ENCODE results near the gene FARP1.

The FARP1 gene

GRCh38 chr13:98134901-98135300, 8.0 kb upstream of the FARP1 start:
- FAIRE-seq, result no peak

DNA sequence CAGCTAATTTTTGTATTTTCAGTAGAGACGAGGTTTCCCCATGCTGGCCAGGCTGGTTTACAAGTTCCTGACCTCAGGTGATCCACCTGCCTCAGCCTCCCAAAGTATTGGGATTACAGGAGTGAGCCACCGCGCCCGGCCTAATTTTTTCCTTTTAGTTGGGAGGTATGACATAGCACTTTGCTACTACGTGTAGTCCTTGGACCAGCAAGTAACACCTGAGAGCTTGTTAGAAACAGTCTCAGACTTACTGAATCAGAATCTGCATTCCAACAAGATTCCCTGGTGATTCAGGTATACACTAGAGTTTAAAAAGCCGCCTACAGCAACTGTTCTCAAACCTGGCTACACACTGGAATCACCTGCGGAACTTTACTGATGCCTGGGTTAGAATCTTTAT, 1.8 kb upstream of the FARP1 start:
- no peak for FAIRE-seq

DNA sequence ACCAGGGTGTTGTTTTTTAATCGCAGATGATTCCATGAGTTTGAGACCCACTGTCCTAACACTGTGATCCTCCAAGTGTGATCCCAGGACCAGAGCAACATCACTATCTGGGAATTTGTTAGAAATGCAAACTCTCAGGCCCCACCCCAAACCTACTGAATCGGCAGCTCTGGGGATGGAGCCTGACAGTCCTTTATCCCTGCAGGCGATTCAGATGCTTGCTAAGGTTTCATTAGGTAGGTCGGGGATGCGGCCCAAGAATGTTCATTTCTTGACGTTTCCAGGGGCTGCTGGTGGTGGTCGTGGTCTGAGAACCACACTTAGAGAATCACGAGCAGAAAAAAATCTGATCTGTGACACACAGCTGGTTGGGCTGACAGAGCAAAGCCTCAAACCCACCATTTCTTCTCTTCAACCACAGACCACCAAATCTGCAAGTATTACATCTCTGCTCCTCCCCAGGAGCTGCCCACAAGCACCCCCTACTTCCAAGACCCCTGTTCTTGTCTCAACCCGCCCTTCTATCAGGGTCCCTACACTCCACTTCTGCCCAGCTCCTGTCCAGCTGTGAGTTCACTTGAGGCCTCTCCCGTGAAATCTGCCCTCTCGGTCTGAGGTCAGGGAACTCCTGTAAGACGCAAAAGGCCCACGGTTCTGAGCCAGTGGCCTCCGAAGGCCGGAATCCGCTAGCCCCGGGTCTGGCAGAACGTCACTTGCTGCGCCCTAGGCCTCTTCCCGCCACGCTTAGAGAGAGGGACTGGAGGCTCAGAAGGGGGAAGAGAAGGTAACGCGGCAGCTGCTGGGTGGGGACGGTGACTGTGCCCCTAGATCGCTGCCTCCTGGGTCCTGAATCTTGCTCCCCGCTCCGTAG, 1.1 kb upstream of the FARP1 start:
- FAIRE-seq, result no peak

GRCh38 chr13:98143157-98143553, 261 bp downstream of the FARP1 start:
- FAIRE-seq, result no peak

- no peak for FAIRE-seq
Observed at GRCh38 chr13:98143601-98144026, 720 bp downstream of the FARP1 start.

DNA sequence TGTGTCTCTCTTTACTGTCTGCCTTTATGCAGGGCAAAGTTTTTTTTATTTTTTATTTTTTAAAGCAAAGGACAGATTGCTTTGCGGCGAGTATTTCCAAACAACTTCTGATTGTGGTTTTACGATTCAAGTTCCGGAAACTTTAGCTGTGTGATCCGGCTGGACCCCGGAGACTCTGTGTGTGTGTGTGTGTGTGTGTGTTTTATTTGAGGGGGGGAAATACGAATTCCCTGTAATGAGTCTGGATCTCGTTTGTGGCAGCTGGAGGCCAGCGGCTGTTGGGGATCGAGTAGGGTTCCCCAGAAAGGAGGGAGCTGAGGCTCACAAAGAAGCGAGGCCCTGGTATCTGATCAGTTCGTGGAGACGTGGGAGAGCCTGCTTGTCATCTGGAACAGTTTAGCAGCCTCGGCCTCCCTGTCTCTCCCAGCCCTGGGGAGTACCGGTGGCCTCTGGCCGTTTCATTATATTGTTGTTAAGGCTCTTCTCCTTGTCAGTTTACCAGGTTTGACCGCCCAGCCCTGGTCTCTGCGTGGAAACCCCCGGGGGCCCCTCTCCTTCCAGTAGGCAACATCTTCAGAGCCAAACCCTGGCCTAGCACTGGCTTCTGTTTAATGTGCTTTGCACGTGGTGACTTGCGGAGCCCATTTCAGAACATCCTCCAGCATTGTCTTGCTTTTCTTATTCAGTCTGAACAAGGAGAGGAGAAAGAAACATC, 1.3 kb downstream of the FARP1 start:
- FAIRE-seq, result no peak

DNA sequence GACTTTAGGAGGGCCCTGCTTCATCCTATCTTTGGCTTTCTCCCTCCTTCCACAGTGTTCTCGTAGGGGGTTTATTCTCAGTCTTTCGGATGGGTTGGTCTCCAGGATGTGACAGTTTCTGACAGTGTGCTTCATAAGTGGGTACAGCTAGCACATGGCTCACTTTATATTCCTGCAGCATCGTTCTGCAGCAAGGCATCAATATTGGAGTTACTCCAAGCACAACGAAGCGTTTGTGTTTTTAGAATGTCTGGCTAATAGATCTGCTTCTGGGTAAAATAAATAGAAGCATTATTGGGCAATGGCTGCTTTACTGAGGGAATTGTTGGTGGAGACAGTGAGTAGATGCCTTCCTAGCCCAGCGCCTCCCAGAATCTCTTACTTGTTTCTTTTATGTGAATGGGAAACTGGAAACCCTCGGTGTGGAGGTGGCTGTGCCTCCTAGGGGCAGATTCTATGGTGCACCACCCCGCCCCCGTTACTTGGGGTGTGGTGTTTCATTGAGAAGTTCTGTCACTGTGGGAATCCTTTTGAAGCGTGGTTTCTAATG, 2.0 kb downstream of the FARP1 start:
- no peak for FAIRE-seq

DNA sequence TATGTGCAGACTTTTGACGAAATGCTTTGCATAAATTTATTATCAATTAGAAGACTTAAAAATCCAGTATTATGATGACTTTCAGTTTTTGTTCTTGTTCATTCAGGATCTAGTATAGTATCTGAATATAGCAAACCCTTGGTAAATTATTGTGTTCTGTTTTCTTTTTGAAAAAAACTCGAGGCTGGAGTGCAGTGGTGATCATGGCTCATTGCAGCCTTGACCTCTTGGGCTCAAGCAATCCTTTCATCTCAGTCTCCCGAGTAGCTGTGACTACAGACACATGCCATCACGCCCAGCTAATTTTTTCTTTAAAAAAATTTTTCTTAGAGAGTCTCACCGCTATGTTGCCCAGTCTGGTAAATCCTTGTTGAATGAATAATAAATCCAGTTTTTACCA, 4.6 kb downstream of the FARP1 start:
- FAIRE-seq, result no peak

DNA sequence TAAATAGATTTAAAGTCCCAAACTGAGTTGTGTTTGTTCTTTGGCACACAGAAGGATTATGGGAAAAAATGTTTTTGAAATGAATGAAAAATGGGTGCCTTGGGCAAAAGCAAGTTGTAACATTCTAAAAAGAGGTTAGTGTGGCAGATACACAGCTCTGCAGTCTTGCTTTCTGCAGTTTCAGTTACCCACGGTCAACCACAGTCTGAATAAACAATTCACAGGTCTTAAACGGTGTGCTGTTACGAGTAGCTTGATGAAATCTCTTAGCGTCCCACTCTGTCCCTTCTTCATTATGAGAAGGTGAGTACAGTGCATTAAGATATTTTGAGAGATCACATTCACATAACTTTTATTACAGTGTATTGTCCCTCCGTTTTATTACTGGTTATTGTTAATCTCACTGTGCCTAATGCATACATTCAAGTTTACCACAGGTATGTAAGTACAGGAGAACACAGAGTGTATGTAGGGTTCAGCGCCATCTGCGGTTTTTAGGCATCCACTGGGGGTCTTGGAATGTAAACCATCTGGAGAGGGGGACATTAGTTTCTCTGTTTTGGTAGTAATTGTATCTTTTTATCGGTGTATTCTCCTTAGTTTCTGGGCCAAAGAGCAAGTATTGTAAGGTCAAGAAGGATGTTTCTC, 8.1 kb downstream of the FARP1 start:
- FAIRE-seq, result no peak

DNA sequence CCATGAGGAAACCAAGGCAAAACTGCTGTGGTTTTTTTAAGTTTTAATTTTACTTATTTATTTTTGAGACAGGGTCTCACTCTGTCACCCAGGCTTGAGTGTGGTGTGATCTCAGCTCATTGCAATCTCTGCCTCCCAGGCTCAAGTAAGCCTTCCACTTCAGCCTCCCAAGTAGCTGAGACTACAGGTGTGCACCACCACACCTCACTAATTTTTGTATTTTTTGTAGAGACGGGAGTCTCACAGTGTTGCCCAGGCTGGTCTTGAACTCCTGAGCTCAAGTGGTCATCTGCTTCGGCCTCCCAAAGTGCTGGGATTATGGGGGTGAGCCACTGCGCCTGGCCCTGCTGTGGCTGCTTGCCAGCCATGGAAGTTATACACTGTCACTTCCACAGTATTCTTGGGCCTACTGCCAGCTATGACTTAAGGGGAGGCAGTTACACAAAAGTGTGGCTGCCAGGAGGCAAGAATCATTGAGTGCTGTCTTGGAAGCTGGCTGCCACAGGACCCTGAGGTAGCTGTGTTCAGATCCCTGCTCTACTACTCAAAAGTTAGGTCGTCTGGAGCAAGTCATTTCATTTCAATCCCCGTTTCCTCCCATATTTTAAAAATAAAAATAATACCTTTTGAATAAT, 12.7 kb downstream of the FARP1 start:
- no peak for FAIRE-seq

DNA sequence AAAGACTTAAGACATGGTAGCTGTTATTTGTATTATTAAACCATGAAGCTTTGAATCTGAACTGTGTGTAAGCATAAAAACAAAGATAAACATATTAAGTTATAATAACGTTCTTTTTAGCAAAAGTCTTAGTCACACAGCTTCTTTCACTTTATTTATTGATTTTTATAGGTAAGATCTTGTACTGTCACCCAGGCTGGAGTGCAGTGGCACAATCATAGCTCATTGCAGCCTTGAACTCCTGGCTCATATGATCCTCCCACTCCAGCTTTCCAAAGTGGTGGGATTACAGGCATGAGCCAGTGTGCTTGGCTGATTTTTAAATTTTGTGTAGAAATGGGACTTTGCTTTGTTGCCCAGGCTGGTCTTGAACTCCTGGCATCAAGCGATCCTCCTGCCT, 13.4 kb downstream of the FARP1 start:
- FAIRE-seq, result no peak

- no peak for FAIRE-seq
Observed at GRCh38 chr13:98157188-98157587, 14.3 kb downstream of the FARP1 start.

- no peak for FAIRE-seq
Observed at GRCh38 chr13:98157609-98158008, 14.7 kb downstream of the FARP1 start.

- FAIRE-seq, result no peak
Observed at GRCh38 chr13:98158172-98158899, 15.4 kb downstream of the FARP1 start.

- no peak for FAIRE-seq
Observed at GRCh38 chr13:98162935-98163334, 20.0 kb downstream of the FARP1 start.

GRCh38 chr13:98169331-98169730, 26.4 kb downstream of the FARP1 start:
- no peak for FAIRE-seq

GRCh38 chr13:98171900-98172589, 29.2 kb downstream of the FARP1 start:
- no peak for FAIRE-seq

- FAIRE-seq, result no peak
Observed at GRCh38 chr13:98172590-98173422, 29.9 kb downstream of the FARP1 start.

- FAIRE-seq, result no peak
Observed at GRCh38 chr13:98173431-98174152, 30.7 kb downstream of the FARP1 start.

GRCh38 chr13:98174307-98174706, 31.4 kb downstream of the FARP1 start:
- FAIRE-seq, result no peak
